Activated T-helper 2 cell treated with anti-CD3 and anti-CD28 coated beads, Interferon-gamma antibody, Interleukin-2, Interleukin-4, amounts not matched to agents 10 μg/mL and 5 μg/mL and 100 μg/mL, durations not matched to agents 14 hours and 24 hours and 36 hours (primary cell): Measurements from ENCODE around the gene SNX9. TPM values are rescaled to one million over a fixed set of nuclear protein-coding genes. Genes with fewer than 3 reads are reported as not detected.

Experiments used
- DNase-seq: peaks from one replicate; pipeline ENCODE4 v3.0.0; 2021; ENCODE audit warnings: low spot score
- H3K27ac Mint-ChIP-seq: one replicate; pipeline ENCODE4 v1.8.0; 2021; ENCODE audit warnings: mixed read lengths
- H3K27me3 Mint-ChIP-seq: one replicate; pipeline ENCODE4 v1.8.0; 2021; ENCODE audit warnings: low read depth, mixed read lengths
- H3K36me3 Mint-ChIP-seq: one replicate; pipeline ENCODE4 v1.8.0; 2021; ENCODE audit warnings: low read depth, mixed read lengths
- H3K4me1 Mint-ChIP-seq: one replicate; pipeline ENCODE4 v1.8.0; 2021; ENCODE audit warnings: low read depth, mixed read lengths
- H3K4me3 Mint-ChIP-seq: one replicate; pipeline ENCODE4 v1.8.0; 2021; ENCODE audit warnings: low read depth, mild to moderate bottlenecking, moderate library complexity, mixed read lengths
- H3K9me3 Mint-ChIP-seq: one replicate; pipeline ENCODE4 v1.8.0; 2021; ENCODE audit warnings: mixed read lengths
- intact Hi-C: fragments of 100-400 bp; cut with micrococcal nuclease; formaldehyde crosslinking; loops from one replicate; pipeline ENCODE4 v1.15.1; 2023
- total RNA-seq: library from RNA; stranded (reverse); gene quantifications from 2 replicates; pipeline ENCODE4 v1.2.3, GENCODE V29; 2022

Gene SNX9
- total RNA-seq, 1 donor from 2014 or later: 55.6 TPM

GRCh38 chr6:157859775-157860504, 36.9 kb downstream of the SNX9 start:
- DNase-seq: no peak
- H3K4me1 Mint-ChIP-seq: peaks cover 36% of the 10 kb centered on the region
- H3K9me3 Mint-ChIP-seq: peaks cover 7% of the 10 kb centered on the region
- no peak overlapping the region for H3K4me3 Mint-ChIP-seq
- peaks cover 11% of the 10 kb centered on the region for H3K36me3 Mint-ChIP-seq
- intact Hi-C loops: loop anchor here (1.0 to 2.0 kb wide), 6 partner anchors 14 to 99 kb away; no protein-coding TSS in a partner anchor
- no peak overlapping the region for H3K27ac Mint-ChIP-seq
- H3K27me3 Mint-ChIP-seq: peaks cover 46% of the 10 kb centered on the region

DNA sequence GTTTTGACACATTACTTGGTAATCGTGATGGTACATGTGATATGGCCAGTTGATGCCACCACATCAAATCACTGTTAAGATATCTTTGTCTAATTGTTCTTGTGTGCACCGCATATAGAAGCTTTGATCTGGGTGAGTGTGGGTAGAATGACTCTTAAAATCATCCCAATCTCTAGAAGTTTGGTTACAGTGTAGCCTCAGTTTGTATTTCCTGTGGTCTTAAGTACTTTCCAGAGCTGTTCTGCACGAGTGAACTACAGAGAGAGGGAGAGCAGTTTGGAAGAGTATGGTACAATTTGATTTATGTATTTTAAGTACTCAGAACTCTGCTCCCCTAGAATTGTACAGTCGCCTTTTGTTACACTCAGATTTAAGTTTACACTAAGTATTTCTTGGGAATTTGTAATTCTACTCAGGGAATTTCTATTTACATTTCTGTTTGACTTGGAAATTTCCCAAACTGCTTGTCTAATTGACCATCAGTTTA, 37.5 kb downstream of the SNX9 start:
- H3K9me3 Mint-ChIP-seq: peaks cover 6% of the 10 kb centered on the region
- no peak for DNase-seq
- intact Hi-C loops: loop anchor here (1.0 to 2.0 kb wide), 6 partner anchors 14 to 99 kb away; no protein-coding TSS in a partner anchor
- peaks cover 47% of the 10 kb centered on the region for H3K27me3 Mint-ChIP-seq
- H3K4me3 Mint-ChIP-seq: no peak overlapping the region
- H3K27ac Mint-ChIP-seq: no peak overlapping the region
- peaks cover 9% of the 10 kb centered on the region for H3K36me3 Mint-ChIP-seq
- H3K4me1 Mint-ChIP-seq: peaks cover 32% of the 10 kb centered on the region

GRCh38 chr6:157861184-157861583, 38.1 kb downstream of the SNX9 start:
- H3K9me3 Mint-ChIP-seq: peaks cover 6% of the 10 kb centered on the region
- H3K4me3 Mint-ChIP-seq: no peak overlapping the region
- H3K27me3 Mint-ChIP-seq: peaks cover 47% of the 10 kb centered on the region
- intact Hi-C loops: loop anchor here (2.0 kb wide), 1 partner anchor 36 kb away; no protein-coding TSS in a partner anchor
- no peak for DNase-seq
- H3K4me1 Mint-ChIP-seq: peaks cover 32% of the 10 kb centered on the region
- H3K36me3 Mint-ChIP-seq: peaks cover 9% of the 10 kb centered on the region
- no peak overlapping the region for H3K27ac Mint-ChIP-seq

- peaks cover 47% of the 10 kb centered on the region for H3K27me3 Mint-ChIP-seq
- H3K27ac Mint-ChIP-seq: no peak overlapping the region
- H3K4me3 Mint-ChIP-seq: no peak overlapping the region
- DNase-seq: no peak
- H3K9me3 Mint-ChIP-seq: peaks cover 6% of the 10 kb centered on the region
- peaks cover 9% of the 10 kb centered on the region for H3K36me3 Mint-ChIP-seq
- peaks cover 36% of the 10 kb centered on the region for H3K4me1 Mint-ChIP-seq
- intact Hi-C loops: loop anchor here (2.0 kb wide), 1 partner anchor 37 kb away; no protein-coding TSS in a partner anchor
Measured at GRCh38 chr6:157861814-157862213, 38.8 kb downstream of the SNX9 start.

DNA sequence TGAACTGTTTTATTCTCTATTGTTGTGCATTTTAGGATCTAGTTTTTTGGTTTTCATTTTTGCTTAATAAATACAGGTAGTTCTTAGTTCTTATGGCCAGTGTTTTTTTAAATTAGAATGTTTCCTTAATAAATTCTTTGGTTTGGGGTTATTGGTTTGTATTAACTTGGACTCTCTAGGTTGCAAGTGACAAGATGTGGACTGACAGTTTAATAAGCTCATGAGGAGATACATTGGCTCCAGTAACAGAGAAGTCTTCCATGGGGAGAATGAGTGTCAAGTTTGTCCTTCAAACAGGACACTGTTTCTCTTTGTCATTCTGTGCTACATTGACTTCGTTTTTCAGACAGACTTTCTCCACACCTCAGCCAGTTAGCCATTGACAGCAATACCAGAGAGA, 39.7 kb downstream of the SNX9 start:
- DNase-seq: no peak
- Mint-ChIP-seq H3K27ac (no peak overlapping the region), H3K36me3 (peaks cover 12% of the 10 kb centered on the region), H3K4me1 (peaks cover 44% of the 10 kb centered on the region), H3K27me3 (peaks cover 45% of the 10 kb centered on the region), H3K9me3 (peaks cover 6% of the 10 kb centered on the region), H3K4me3 (no peak overlapping the region)
- intact Hi-C loops: no loop called here

- no peaks in the 10 kb centered on the region for H3K9me3 Mint-ChIP-seq
- H3K27me3 Mint-ChIP-seq: peaks cover 36% of the 10 kb centered on the region
- intact Hi-C loops: no loop called here
- H3K27ac Mint-ChIP-seq: no peak overlapping the region
- H3K4me3 Mint-ChIP-seq: no peak overlapping the region
- peaks cover 36% of the 10 kb centered on the region for H3K4me1 Mint-ChIP-seq
- DNase-seq: no peak
- H3K36me3 Mint-ChIP-seq: peaks cover 7% of the 10 kb centered on the region
Measured at GRCh38 chr6:157864185-157864761, 41.2 kb downstream of the SNX9 start.

DNA sequence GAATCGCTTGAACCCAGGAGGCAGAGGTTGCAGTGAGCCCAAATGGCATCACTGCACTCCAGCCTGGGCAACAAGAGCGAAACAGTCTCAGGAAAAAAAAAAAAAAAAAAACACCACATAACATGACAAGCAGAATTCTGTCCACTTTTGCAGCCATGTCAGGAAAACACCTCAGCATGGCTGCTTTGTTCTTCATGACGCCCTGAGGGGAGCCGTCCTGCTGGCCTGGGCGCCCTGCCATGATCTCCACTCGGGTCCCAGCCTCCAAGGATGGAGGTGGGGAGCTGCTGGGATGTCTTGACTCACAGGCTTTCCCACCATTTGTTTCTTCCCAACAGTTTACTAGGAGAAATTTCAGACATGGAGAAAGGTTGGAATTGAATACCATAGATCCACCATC, 42.2 kb downstream of the SNX9 start:
- peaks cover 7% of the 10 kb centered on the region for H3K36me3 Mint-ChIP-seq
- no peak for DNase-seq
- intact Hi-C loops: no loop called here
- H3K9me3 Mint-ChIP-seq: no peaks in the 10 kb centered on the region
- H3K4me3 Mint-ChIP-seq: no peak overlapping the region
- H3K27me3 Mint-ChIP-seq: peaks cover 32% of the 10 kb centered on the region
- peaks cover 27% of the 10 kb centered on the region for H3K4me1 Mint-ChIP-seq
- H3K27ac Mint-ChIP-seq: no peak overlapping the region

DNA sequence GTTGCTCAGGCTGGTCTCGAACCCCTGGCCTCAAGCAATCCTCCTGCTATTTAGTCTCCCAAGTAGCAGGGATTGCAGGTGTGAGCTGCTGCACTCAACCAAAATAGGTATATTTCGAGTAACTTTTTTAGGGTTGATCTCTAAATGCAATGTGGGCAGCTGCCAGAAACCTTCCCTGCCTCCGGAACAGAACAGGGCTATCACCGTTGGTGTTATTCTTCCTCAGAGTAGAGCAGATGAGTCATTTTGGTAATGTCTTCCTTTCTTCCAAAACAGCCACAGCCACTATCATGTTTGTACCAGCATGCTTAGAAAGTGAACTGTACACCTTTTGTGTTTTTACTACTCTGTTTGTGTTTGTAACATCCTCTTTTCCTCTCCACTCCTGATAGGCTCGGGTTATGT, 44.1 kb downstream of the SNX9 start:
- no peak overlapping the region for H3K4me3 Mint-ChIP-seq
- H3K4me1 Mint-ChIP-seq: peaks cover 17% of the 10 kb centered on the region
- H3K36me3 Mint-ChIP-seq: peaks cover 7% of the 10 kb centered on the region
- H3K27me3 Mint-ChIP-seq: peaks cover 18% of the 10 kb centered on the region
- no peak overlapping the region for H3K27ac Mint-ChIP-seq
- no peak for DNase-seq
- intact Hi-C loops: loop anchor here (2.0 kb wide), 1 partner anchor 36 kb away; no protein-coding TSS in a partner anchor
- no peaks in the 10 kb centered on the region for H3K9me3 Mint-ChIP-seq

GRCh38 chr6:157867981-157868380, 44.9 kb downstream of the SNX9 start:
- H3K36me3 Mint-ChIP-seq: peaks cover 14% of the 10 kb centered on the region
- H3K4me3 Mint-ChIP-seq: no peak overlapping the region
- H3K4me1 Mint-ChIP-seq: peaks cover 17% of the 10 kb centered on the region
- H3K27me3 Mint-ChIP-seq: peaks cover 11% of the 10 kb centered on the region
- DNase-seq: no peak
- no peaks in the 10 kb centered on the region for H3K9me3 Mint-ChIP-seq
- no peak overlapping the region for H3K27ac Mint-ChIP-seq
- intact Hi-C loops: loop anchor here (2.0 kb wide), 1 partner anchor 37 kb away; no protein-coding TSS in a partner anchor

DNA sequence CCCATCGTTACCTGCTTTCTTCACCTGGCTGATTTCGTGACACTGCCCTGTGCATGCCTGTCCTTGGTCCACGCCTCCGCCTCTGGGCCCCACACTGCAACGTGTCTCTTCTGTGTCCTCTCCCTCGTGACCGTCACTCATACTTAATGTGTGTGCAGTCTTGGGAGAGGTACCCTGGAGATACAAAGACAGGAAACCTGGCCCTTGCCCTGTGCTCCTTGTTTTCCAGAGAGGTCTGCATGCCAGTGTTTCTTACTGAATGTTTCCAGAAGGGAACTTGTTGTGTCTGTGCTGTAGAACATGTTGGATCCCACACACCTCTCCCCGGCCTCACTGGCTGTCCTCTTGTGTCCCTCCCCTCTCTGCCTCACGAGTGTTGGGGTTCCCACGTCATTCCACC, 45.8 kb downstream of the SNX9 start:
- Mint-ChIP-seq H3K27ac (no peak overlapping the region), H3K4me3 (no peak overlapping the region), H3K4me1 (peaks cover 18% of the 10 kb centered on the region), H3K27me3 (peaks cover 5% of the 10 kb centered on the region), H3K9me3 (no peaks in the 10 kb centered on the region), H3K36me3 (peaks cover 16% of the 10 kb centered on the region)
- intact Hi-C loops: no loop called here
- DNase-seq: no peak

DNA sequence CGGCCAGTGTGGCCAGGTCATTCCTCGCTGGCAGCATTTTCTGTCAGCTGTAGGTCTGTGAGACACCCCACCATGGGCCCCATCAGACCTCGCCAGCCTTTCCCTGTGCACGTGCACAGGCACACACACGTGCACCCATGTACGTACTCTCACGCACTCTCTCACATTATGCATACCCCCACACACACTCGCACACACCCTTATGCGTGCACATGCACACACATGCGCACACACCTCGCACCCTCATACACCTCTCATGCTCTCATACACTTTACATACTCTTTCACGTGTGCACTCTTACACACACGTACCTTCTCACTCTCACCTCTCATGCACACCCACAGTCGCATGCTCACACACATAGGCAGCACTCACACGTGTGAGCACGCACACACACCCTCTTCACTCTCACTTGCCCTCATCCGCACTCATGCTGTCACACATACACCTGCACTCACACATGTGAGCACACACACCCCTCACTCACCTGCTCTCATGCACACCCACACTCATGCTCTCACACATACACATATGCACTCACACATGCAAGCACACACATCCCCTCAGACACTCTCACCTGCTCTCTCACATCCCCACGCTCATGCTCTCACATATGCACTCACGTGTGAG, 46.7 kb downstream of the SNX9 start:
- Mint-ChIP-seq H3K36me3 (peaks cover 23% of the 10 kb centered on the region), H3K4me3 (no peak overlapping the region), H3K27me3 (peaks cover 3% of the 10 kb centered on the region), H3K4me1 (peaks cover 20% of the 10 kb centered on the region), H3K9me3 (no peaks in the 10 kb centered on the region), H3K27ac (no peak overlapping the region)
- intact Hi-C loops: no loop called here
- DNase-seq: no peak

DNA sequence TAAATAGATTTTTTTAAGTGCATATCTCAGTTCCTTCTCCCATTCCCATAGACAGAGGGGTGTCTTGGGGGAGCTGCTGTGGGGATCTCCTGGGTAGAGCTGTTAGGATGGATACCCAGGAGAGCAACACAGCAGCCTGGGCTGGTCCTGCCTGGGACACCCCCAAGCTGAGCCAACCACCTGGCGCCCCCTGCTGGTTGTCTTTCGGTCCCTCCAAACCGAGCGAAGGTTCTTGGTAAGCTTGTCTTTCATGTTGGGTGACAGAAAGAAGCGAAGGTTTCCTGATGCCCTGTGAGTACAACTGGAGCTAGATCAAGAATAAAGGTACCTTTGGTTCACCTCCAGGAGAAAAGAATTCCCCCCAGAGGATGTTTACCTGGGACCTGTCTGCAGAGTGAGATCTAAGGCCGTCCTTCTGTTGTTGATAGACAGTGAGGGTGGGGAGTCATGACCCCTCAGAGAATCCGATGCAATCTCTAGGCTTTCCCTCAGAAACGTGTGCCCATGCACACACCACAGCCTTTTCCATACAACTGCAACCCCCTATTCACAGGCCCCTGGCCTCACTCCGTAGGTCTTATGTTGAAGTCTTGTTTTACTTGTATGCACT, 50.8 kb downstream of the SNX9 start:
- Mint-ChIP-seq H3K36me3 (peaks cover 57% of the 10 kb centered on the region), H3K4me3 (no peak overlapping the region), H3K27ac (no peak overlapping the region), H3K4me1 (peaks cover 20% of the 10 kb centered on the region), H3K27me3 (no peaks in the 10 kb centered on the region), H3K9me3 (no peaks in the 10 kb centered on the region)
- peak; percentile 70 for DNase-seq
- intact Hi-C loops: no loop called here
